DOHH2 (cell line): ENCODE data around the gene MCEE.

Experiments used
- H3F3A ChIP-seq: fragments of 200-600 bp; sonication (generic), shearing (Covaris generic); 2 replicates; pipeline ENCODE4 v1.6.0; 2016; ENCODE audit warnings: antibody characterized with exemption, mild to moderate bottlenecking; ENCODE audit not compliant: control insufficient read depth, insufficient read depth
- H3K27ac ChIP-seq: fragments of 200-600 bp; sonication (generic); 2 replicates; pipeline ENCODE4 v1.5.1; 2014; ENCODE audit warnings: low read depth, mild to moderate bottlenecking, low read length, moderate library complexity
- H3K27me3 ChIP-seq: fragments of 200-600 bp; sonication (generic); 2 replicates; pipeline ENCODE4 v1.6.1; 2014; ENCODE audit warnings: mild to moderate bottlenecking, low read length, mixed read lengths; ENCODE audit not compliant: control insufficient read depth
- H3K36me3 ChIP-seq: fragments of 200-600 bp; sonication (generic); 2 replicates; pipeline ENCODE4 v1.6.1; 2014; ENCODE audit warnings: mild to moderate bottlenecking, low read length, moderate library complexity, mixed read lengths; ENCODE audit not compliant: control insufficient read depth
- H3K4me1 ChIP-seq: fragments of 200-600 bp; sonication (generic); 2 replicates; pipeline ENCODE4 v1.6.1; 2014; ENCODE audit warnings: mild to moderate bottlenecking, low read length, mixed read lengths; ENCODE audit not compliant: control insufficient read depth
- H3K4me2 ChIP-seq: fragments of 200-600 bp; sonication (generic); 2 replicates; pipeline ENCODE4 v1.6.0; 2014; ENCODE audit warnings: mild to moderate bottlenecking, low read length, moderate library complexity
- H3K4me3 ChIP-seq: fragments of 200-600 bp; sonication (generic); 2 replicates; pipeline ENCODE4 v1.5.1; 2014; ENCODE audit warnings: mild to moderate bottlenecking, low read length, mixed read lengths
- H3K79me2 ChIP-seq: fragments of 200-600 bp; sonication (generic); 2 replicates; pipeline ENCODE4 v1.6.1; 2014; ENCODE audit warnings: mild to moderate bottlenecking, low read length, mixed read lengths; ENCODE audit not compliant: control insufficient read depth
- H3K9me2 ChIP-seq: fragments of 200-600 bp; sonication (generic); replicated peaks from 2 replicates; pipeline ENCODE4 v1.6.1; 2014; ENCODE audit warnings: mild to moderate bottlenecking, low read length, mixed read lengths; ENCODE audit not compliant: control insufficient read depth
- H3K9me3 ChIP-seq: fragments of 200-600 bp; sonication (generic); 2 replicates; pipeline ENCODE4 v1.6.1; 2014; ENCODE audit warnings: antibody characterized with exemption, low read length, mixed read lengths; ENCODE audit not compliant: control insufficient read depth, insufficient read depth
- H4K20me1 ChIP-seq: fragments of 200-600 bp; sonication (generic); 2 replicates; pipeline ENCODE4 v1.6.0; 2014; ENCODE audit warnings: low read depth, mild to moderate bottlenecking, antibody characterized with exemption, low read length, moderate library complexity; ENCODE audit not compliant: control insufficient read depth, insufficient read depth
- EZH2phosphoT487 ChIP-seq: fragments of 200-600 bp; sonication (generic); IDR thresholded peaks from 2 replicates; pipeline ENCODE4 v1.6.1; 2017; ENCODE audit warnings: borderline replicate concordance, mild to moderate bottlenecking, antibody characterized with exemption, low read length, moderate library complexity, mixed read lengths
- TF ChIP-seq, protein P1 (sequence below): fragments of 200-600 bp; sonication (generic); IDR thresholded peaks from one replicate; pipeline ENCODE4 v1.5.1; 2014; ENCODE audit warnings: antibody characterized with exemption, mild to moderate bottlenecking, low read depth, low read length; ENCODE audit not compliant: poor library complexity, severe bottlenecking

The MCEE gene

DNA sequence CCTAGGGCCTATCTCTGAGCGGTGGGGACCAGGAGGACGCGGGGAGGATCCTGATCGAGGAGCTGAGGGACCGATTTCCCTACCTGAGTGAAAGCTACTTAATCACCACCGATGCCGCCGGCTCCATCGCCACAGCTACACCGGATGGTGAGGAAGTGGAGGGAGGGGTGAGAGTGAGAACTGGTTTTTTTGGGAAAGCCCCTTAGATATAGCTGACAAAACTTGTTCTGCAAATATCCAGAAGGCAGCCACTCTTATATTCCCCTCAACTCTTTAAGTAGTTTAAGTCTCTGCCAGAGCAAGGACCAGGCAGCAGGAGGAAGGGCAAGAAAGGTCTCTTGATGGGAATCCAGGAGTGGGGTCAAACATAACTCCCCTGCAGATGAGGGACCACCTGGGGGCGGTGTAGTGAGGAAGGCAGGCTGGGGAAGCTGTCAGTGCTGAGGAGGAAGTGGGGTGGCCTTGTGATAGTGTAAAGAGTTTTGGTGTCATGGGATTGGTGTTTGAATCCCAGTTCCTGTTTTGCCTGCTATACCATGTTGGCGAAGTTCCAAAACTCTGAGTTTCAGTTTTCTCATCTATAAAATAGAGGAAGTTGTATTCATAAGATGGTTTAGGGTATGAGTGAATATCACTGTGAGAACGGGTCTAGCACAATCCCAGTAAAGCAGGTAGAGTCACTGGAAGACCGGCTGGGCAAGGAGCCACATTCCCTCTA, 58.2 kb downstream of the MCEE start:
- Histone ChIP-seq H3K27me3 (no peaks in the 10 kb centered on the region), H3K4me3 (peak overlapping the region; percentile 90), H4K20me1 (peaks cover 7% of the 10 kb centered on the region), H3K4me2 (peak overlapping the region; percentile 81), H3F3A (peaks cover 5% of the 10 kb centered on the region), H3K4me1 (peaks cover 50% of the 10 kb centered on the region), H3K9me3 (no peaks in the 10 kb centered on the region), H3K79me2 (peaks cover 63% of the 10 kb centered on the region), H3K36me3 (peaks cover 74% of the 10 kb centered on the region), H3K9me2 (no peaks in the 10 kb centered on the region), H3K27ac (peak overlapping the region; percentile 10)
- TF ChIP-seq, protein P1, sequence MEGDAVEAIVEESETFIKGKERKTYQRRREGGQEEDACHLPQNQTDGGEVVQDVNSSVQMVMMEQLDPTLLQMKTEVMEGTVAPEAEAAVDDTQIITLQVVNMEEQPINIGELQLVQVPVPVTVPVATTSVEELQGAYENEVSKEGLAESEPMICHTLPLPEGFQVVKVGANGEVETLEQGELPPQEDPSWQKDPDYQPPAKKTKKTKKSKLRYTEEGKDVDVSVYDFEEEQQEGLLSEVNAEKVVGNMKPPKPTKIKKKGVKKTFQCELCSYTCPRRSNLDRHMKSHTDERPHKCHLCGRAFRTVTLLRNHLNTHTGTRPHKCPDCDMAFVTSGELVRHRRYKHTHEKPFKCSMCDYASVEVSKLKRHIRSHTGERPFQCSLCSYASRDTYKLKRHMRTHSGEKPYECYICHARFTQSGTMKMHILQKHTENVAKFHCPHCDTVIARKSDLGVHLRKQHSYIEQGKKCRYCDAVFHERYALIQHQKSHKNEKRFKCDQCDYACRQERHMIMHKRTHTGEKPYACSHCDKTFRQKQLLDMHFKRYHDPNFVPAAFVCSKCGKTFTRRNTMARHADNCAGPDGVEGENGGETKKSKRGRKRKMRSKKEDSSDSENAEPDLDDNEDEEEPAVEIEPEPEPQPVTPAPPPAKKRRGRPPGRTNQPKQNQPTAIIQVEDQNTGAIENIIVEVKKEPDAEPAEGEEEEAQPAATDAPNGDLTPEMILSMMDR = peak; percentile 64
- no peak for TF ChIP-seq EZH2phosphoT487

DNA sequence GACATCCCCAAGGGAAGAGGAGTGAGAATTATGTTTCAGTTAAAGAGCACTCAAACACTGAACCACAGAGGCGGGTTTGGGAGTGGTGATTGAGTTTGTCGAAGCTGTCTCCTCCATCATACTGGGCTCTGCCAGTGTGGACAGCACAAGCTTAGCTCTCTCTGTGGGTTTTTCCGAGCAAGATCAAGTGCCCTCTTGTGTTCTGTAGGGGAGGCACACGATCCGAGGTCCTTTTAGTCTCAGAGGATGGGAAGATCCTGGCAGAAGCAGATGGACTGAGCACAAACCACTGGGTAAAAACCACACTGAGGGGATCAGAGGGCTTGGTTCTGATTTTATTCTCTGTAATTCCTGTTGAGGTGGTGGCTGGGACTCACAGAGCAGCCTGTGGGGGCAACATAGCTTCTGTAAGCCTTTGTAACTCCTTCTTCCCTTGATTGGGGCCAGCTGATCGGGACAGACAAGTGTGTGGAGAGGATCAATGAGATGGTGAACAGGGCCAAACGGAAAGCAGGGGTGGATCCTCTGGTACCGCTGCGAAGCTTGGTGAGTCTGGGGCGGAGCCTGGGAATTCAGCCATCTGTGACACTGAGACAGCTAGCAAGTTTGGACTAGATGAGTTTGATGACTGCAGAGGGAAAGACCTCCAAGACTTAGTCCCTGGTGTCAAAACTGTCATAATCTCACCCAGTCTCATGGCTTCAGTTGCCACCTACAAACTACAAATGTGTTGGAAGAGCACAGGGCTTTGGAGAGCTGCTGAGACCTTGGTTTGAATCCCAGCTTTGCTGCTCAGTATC, 59.5 kb downstream of the MCEE start:
- peaks cover 64% of the 10 kb centered on the region for H3K36me3 ChIP-seq

DNA sequence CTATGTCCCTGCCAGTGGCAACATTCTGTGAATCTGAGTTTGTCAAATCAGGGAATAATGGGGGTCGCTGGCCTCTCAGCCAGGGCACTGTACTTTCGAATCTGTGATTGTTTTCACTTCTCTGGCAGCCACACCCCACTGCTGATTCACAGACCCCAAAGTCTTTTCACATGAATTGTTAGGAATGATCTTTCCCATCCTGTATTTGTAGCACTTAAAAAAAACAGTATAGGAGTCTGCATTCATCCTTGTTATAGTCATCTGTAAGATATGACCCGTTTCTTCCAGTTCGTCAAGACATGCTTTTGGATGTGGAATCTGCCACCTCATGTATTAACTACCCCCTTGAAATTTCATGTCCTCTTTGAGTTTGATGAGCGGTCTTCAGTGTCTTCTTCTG, 60.7 kb downstream of the MCEE start:
- H3K9me2 ChIP-seq = no peaks in the 10 kb centered on the region
- no peaks in the 10 kb centered on the region for H3K27me3 ChIP-seq
- H3K4me1 ChIP-seq = peaks cover 72% of the 10 kb centered on the region
- peak overlapping the region; percentile 90 for H3K4me3 ChIP-seq
- peaks cover 57% of the 10 kb centered on the region for H3K36me3 ChIP-seq
- H3K9me3 ChIP-seq = no peaks in the 10 kb centered on the region
- peaks cover 24% of the 10 kb centered on the region for H3F3A ChIP-seq
- H3K4me2 ChIP-seq = peak overlapping the region; percentile 81
- TF ChIP-seq, protein P1 = no peak
- TF ChIP-seq EZH2phosphoT487 = no peak
- peak overlapping the region; percentile 99; the same call in 1 of the 2 replicates for H3K27ac ChIP-seq
- peaks cover 7% of the 10 kb centered on the region for H4K20me1 ChIP-seq
- peaks cover 65% of the 10 kb centered on the region for H3K79me2 ChIP-seq

More for the DNA sequence above, 59.5 kb downstream of the MCEE start:
- peaks cover 13% of the 10 kb centered on the region for H3F3A ChIP-seq
- peaks cover 7% of the 10 kb centered on the region for H4K20me1 ChIP-seq
- no peaks in the 10 kb centered on the region for H3K9me2 ChIP-seq
- H3K4me1 ChIP-seq = peaks cover 61% of the 10 kb centered on the region
- H3K9me3 ChIP-seq = no peaks in the 10 kb centered on the region
- H3K79me2 ChIP-seq = peaks cover 65% of the 10 kb centered on the region
- peak overlapping the region; percentile 10; the same call in 1 of the 2 replicates for H3K27ac ChIP-seq
- TF ChIP-seq, protein P1 = peak; percentile 74
- TF ChIP-seq EZH2phosphoT487 = no peak
- peak overlapping the region; percentile 81 for H3K4me2 ChIP-seq
- peak overlapping the region; percentile 90 for H3K4me3 ChIP-seq
- no peaks in the 10 kb centered on the region for H3K27me3 ChIP-seq
